ENCODE data around the gene SORD.
"Not testable (repeated sequence)": the region's sequence is repeated elsewhere in the genome, so short reads cannot be mapped to it uniquely, and the experiment has no call there.

SORD gene

GRCh38 chr15:45069942-45070360 lies 47.0 kb downstream of the SORD start:
- not testable (repeated sequence) for DNase-seq

- not testable (repeated sequence) for DNase-seq
Measured at GRCh38 chr15:45073602-45074001, 50.6 kb downstream of the SORD start.

GRCh38 chr15:45075440-45076320 lies 52.7 kb downstream of the SORD start:
- DNase-seq: not testable (repeated sequence)

- not testable (repeated sequence) for DNase-seq
Measured at GRCh38 chr15:45077391-45077790, 54.4 kb downstream of the SORD start.

- DNase-seq: not testable (repeated sequence)
Measured at GRCh38 chr15:45079201-45079600, 56.2 kb downstream of the SORD start.

GRCh38 chr15:45079628-45080246 lies 56.7 kb downstream of the SORD start:
- DNase-seq: not testable (repeated sequence)

GRCh38 chr15:45080593-45080992 lies 57.6 kb downstream of the SORD start:
- DNase-seq: not testable (repeated sequence)

GRCh38 chr15:45082412-45082811 lies 59.4 kb downstream of the SORD start:
- not testable (repeated sequence) for DNase-seq

- DNase-seq: no peak
Measured at GRCh38 chr15:45083223-45083622, 60.2 kb downstream of the SORD start.

- no peak for DNase-seq
Measured at GRCh38 chr15:45084163-45084562, 61.2 kb downstream of the SORD start.

GRCh38 chr15:45087513-45087912 lies 64.5 kb downstream of the SORD start:
- no peak for DNase-seq

- no peak for DNase-seq
Measured at GRCh38 chr15:45088801-45089711, 66.1 kb downstream of the SORD start.

GRCh38 chr15:45089712-45090373 lies 66.8 kb downstream of the SORD start:
- DNase-seq: no peak

- no peak for DNase-seq
Measured at GRCh38 chr15:45091161-45091560, 68.2 kb downstream of the SORD start.

GRCh38 chr15:45091576-45091975 lies 68.6 kb downstream of the SORD start:
- no peak for DNase-seq

GRCh38 chr15:45093013-45093412 lies 70.0 kb downstream of the SORD start:
- DNase-seq: no peak

GRCh38 chr15:45093622-45094357 lies 70.8 kb downstream of the SORD start:
- DNase-seq: no peak

GRCh38 chr15:45094358-45094730 lies 71.3 kb downstream of the SORD start:
- no peak for DNase-seq

- no peak for DNase-seq
Measured at GRCh38 chr15:45095661-45096060, 72.7 kb downstream of the SORD start.

- no peak for DNase-seq
Measured at GRCh38 chr15:45097466-45097865, 74.5 kb downstream of the SORD start.

GRCh38 chr15:45099549-45100165 lies 76.7 kb downstream of the SORD start:
- DNase-seq: no peak
